Islet of Langerhans (tissue), 1 donor: ENCODE measurements around the gene WNT5B.

ENCODE experiments used
- FAIRE-seq: peaks from one replicate; lab custom pipeline; 2011; peaks lifted over from hg19 to GRCh38; lab: Jason Lieb, UNC

The WNT5B gene

GRCh38 chr12:1630133-1630826, 1.2 kb downstream of the WNT5B start:
- no peak for FAIRE-seq

DNA sequence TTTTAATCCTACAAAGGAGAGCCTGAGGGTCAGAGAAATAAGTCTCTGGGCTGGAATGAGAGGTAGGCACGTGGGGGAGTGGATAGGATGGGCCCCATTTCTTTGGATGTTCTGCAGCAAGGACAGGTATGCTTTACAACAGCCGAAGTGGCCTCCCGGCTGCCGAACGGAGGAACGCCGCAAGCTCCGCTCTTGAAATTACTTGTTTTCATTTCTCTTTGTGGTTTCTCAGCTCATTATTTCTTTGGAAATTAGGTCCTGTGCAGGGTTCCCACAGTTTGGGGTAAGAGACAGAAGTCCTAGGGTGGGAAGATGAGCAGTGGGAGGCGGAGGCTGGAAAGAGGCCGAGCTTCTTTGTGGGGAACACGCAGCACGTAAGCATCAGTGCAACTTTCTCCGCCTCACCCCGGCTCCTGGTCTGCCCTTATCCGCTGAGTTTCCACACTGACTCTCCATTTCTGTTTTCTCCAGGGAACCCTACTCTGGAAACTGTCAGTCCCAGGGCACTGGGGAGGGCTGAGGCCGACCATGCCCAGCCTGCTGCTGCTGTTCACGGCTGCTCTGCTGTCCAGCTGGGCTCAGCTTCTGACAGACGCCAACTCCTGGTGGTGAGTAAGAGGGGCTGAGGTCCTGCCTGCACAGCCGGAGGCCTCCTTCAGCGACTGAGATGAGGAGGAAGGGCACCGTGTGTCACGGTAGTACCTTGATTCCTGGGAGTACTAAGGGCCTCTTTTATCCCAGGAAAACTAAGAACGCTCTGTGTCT, 2.0 kb downstream of the WNT5B start:
- no peak for FAIRE-seq

GRCh38 chr12:1632702-1633101, 3.7 kb downstream of the WNT5B start:
- no peak for FAIRE-seq

- no peak for FAIRE-seq
These were observed 4.4 kb downstream of the WNT5B start for GRCh38 chr12:1633459-1633858.

- no peak for FAIRE-seq
These were observed 5.1 kb downstream of the WNT5B start for GRCh38 chr12:1634149-1634548.

DNA sequence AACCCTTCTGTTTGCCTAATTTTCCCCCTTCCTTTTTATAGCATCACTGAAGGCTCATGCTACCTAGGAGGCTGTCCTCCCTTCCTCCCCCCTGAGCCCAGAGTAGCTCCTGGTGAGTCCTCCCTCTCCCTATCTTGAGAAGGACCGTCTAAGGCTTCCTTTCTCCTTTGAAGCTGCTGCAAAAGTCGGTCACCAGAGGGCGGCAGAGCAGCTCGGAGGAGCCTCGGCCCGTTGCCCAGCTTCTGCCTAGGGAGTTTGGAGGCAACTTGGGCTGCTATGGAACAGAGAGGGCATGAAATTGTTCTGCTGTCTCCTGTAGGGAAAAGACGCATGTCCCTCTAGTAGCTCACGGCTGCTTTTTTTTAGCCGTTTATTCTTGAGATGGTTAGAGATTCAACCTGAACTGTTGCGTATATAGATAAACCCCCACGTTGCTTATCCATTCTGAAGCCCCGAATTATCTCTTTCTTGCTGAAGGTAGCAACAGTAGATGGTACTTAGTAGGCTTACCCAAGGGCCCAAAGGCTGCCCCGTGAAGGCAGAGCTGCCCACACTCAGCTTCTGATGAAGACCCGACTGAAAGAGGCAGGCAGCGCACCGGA, 5.7 kb downstream of the WNT5B start:
- FAIRE-seq, result peak; percentile 61

GRCh38 chr12:1635301-1636095, 6.5 kb downstream of the WNT5B start:
- no peak for FAIRE-seq

- no peak for FAIRE-seq
These were observed 9.2 kb downstream of the WNT5B start for GRCh38 chr12:1638203-1638602.

DNA sequence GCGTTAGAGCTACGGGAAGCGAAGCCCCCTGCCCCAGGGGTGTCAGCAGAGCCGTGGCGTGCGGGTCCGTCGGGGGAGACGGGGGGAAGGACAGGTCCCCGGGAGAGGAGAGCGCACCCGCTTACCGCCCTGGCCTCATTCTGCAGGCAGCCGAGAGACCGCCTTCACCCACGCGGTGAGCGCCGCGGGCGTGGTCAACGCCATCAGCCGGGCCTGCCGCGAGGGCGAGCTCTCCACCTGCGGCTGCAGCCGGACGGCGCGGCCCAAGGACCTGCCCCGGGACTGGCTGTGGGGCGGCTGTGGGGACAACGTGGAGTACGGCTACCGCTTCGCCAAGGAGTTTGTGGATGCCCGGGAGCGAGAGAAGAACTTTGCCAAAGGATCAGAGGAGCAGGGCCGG, 10.5 kb downstream of the WNT5B start:
- FAIRE-seq, result no peak

- no peak for FAIRE-seq
These were observed 11.6 kb downstream of the WNT5B start for GRCh38 chr12:1640328-1641234.

DNA sequence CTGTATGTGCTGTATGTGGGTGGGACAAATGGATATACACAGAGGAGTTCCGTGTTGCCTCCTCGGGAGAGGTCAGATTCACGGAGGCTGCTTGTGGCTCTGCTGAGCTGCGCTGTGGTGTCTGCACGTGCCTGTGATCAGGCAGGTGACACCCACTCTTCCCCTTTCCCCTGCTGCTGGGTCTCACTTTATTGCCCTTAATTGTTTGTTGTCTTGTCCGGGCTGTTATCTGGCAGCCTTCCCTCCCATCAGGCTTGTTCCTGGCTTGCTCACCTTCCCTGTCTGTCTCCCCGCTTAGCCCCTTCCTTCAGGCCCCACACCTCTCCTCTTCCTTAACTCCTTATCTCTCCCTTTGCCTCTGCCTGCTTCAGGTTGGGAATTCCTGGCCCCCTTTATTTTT, 13.5 kb downstream of the WNT5B start:
- FAIRE-seq, result no peak

DNA sequence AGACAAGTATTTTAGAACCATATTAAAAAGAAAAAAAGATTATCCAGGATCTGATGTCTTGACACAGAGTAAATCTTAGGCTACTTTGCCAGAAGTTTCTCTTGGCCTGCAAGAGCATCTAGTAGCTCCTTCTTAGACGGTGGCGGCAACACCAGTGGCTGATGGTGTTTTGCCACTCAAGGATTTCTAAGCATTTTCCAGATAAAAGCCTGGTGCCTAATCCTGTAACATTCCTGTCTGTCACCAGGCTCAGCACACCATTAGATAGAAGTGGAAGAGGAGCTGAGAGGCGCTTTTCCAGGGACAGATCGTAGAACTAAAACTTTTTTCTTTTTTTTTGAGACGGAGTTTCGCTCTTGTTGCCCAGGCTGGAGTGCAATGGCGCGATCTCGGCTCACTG, 14.0 kb downstream of the WNT5B start:
- no peak for FAIRE-seq

GRCh38 chr12:1643905-1644533, 15.0 kb downstream of the WNT5B start:
- no peak for FAIRE-seq

DNA sequence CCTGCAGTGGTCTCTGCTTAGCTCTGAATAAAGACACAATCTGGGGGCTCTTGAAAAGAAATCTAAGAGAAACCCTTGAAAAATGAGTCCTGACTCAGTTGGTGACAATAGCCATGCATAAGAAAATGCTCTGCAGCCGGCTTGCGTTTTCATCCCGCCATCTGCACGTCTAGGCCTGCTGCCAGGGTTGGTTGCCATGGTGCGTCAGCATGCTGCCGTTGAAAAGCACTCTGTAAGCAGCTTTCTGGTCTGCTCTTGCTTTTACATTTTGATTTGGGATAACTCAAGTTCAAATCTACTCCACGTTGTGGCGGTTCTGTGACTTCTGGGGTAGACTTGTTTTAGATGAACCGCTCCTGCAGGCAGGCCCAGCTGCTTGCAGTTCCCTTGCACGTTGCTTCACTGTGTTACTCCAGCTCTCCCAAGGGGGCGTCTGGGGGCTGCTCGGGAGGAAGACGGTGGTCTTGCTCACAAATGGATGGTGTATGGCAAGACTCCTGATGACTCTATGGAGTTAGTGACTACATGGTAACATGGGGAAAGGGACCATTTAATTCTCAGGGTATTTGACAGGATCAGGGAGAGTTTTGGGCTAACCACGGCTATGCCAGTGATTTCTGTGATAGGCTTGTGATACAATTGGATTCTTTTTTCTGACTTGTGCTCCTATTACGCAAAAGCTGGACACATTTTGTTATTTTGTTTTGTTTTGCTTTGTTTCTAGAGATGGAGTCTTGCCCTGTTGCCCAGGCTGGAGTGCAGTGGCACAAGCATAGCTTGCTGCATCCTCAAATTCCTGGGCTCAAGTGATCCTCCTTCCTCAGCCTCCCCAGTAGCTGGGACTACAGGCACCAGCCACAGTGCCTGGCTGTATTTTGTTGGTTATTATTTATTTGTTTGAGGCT, 15.8 kb downstream of the WNT5B start:
- FAIRE-seq, result peak; percentile 97

DNA sequence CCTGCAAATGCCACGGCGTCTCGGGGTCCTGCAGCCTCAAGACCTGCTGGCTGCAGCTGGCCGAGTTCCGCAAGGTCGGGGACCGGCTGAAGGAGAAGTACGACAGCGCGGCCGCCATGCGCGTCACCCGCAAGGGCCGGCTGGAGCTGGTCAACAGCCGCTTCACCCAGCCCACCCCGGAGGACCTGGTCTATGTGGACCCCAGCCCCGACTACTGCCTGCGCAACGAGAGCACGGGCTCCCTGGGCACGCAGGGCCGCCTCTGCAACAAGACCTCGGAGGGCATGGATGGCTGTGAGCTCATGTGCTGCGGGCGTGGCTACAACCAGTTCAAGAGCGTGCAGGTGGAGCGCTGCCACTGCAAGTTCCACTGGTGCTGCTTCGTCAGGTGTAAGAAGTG, 16.8 kb downstream of the WNT5B start:
- no peak for FAIRE-seq

DNA sequence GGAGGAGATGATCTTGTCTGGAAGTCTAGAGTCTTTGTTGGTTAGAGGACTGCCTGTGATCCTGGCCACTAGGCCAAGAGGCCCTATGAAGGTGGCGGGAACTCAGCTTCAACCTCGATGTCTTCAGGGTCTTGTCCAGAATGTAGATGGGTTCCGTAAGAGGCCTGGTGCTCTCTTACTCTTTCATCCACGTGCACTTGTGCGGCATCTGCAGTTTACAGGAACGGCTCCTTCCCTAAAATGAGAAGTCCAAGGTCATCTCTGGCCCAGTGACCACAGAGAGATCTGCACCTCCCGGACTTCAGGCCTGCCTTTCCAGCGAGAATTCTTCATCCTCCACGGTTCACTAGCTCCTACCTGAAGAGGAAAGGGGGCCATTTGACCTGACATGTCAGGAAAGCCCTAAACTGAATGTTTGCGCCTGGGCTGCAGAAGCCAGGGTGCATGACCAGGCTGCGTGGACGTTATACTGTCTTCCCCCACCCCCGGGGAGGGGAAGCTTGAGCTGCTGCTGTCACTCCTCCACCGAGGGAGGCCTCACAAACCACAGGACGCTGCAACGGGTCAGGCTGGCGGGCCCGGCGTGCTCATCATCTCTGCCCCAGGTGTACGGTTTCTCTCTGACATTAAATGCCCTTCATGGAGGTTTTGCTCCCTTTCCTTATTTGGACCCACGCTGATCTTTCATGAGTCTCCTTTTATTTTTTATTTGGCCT, 17.7 kb downstream of the WNT5B start:
- FAIRE-seq, result no peak

DNA sequence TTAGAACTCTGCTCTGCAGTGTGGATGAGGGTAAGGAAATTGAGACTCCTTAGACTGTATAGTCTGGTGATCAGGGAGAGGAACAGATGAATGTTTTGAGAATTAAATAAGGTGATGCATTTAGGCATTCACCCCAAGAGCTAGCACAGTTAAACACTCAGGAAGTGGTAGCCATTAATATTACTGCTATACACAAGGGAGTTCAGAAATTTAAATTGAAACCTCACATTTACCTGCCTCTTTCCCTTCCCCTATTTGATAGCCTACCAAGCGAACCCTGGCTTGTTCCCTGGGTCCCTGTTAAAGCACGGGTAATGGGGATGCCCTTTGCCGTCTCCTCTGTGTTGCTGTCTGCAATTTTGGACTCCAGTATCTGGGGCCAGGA, 18.2 kb downstream of the WNT5B start:
- FAIRE-seq, result no peak

- no peak for FAIRE-seq
These were observed 21.4 kb downstream of the WNT5B start for GRCh38 chr12:1650260-1650977.

DNA sequence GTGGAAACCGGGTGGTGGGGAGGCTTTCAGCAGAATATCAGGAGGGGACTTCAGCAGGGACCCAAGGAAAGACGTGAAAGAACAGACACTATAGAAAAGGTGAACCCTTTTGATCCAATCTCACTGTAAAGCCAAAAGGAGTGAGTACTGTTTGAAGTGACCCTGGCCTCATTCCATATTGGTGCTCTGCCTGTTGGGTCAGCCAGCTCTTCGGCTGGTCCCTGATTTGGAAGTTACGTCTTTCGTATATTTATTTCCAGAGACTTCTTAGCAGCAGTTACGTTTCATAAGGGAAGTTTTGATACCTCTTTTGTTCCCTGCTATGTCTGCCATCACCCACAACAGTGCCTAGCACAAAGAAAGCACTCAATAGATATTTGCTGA, 21.9 kb downstream of the WNT5B start:
- no peak for FAIRE-seq
